SW 1271 (cell line): ENCODE measurements around the gene KANTR.
"Not testable (repeated sequence)": the region's sequence is repeated elsewhere in the genome, so short reads cannot be mapped to it uniquely, and the experiment has no call there.

Source experiments
- DNase-seq, 2 experiments: peaks; one replicate each; lab custom pipeline; 2025; lab: John Stamatoyannopoulos, UW

KANTR gene

DNA sequence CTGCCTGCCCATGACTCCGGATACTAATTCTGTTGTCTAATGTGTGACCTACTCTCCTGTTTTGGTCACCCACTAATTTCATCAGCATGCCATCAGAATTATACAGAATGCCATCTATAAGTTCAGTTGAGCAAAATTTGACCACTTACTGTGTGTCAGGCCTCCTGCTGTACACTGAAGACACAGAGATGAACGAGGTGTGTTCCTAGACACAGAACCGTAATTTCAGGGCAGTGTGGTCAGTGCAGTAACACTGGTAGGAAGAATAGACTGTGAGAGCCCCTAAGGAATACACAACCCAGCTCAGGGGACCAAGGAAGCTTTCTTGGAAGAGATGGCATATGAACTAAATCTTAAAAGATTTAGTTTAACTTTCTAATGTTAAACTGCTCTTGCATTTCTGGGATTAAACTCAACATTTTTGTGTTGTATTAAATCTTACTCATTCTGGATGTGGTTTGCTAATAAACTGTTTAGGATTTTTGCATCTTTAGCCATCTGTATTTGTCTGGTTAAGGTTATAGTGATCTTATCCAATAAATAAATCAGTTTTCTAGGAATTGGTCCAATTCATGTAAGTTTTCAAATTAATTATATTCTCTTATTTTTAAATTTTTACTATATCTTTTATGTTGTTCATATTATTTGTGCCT lies 34.3 kb downstream of the KANTR start:
- no peak for DNase-seq

DNA sequence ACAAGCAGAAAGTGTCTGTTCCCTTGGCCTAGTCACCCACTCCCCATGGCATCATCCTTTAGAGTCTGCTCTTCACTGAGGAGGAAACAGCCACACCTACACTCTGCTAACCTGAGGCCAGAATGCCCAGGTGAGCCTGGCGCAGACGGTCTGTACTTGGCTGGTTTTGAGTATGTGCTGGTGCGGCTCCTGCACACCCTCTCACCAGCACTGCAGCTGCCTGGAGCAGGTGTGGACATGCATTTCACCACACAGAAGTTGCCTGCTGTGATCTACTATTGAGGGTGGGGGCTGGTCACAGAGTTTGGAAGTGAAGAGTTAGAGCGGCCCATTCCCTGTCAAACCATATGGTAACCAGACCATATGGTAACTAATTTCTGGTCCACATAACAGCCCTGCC lies 39.5 kb downstream of the KANTR start:
- DNase-seq: no peak

- DNase-seq: no peak
These were observed 41.6 kb downstream of the KANTR start for GRCh38 chrX:53135581-53135980.

- no peak for DNase-seq
These were observed 59.6 kb downstream of the KANTR start for GRCh38 chrX:53153581-53153980.

- DNase-seq: no peak
These were observed 61.7 kb downstream of the KANTR start for GRCh38 chrX:53155512-53156206.

DNA sequence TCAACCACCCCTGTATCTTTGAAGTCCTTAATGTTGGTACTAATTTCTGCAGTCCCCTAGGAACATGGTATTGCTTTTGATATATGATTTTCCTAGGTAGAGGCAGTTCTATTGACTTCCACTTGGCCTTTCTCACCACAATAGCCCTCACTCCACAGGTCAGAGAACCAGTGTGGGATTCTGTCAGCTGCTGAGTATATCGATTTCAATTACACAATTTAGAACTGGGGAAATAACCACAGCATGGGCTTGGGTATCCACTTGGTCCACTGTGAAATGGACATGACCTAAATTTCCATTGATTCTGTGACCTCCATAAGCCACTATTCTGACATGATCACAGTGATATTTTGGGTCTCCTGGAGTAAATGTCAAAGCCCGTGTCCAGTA lies 62.3 kb downstream of the KANTR start:
- DNase-seq: no peak

DNA sequence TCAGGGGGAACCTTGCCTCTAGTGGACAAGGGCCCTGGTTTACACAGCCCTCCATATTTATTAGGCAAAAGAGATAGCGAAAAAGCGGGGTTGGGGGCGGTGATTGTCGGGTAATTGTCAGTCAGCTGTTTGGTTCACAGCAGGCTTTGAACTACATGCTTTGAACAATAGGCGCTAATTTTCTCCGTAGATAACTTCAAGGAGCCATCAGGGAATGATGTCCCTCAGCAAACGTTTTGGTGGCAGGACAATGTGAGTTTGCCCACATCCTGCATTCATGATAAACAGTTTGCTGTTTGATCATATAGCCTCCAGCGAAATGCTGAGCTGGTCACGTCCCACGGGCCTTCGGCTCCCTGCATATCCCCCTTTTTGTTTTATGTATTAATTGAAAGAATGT lies 65.2 kb downstream of the KANTR start:
- no peak for DNase-seq

GRCh38 chrX:53160297-53160983 lies 66.5 kb downstream of the KANTR start:
- no peak for DNase-seq

- no peak for DNase-seq
These were observed 69.5 kb downstream of the KANTR start for GRCh38 chrX:53163436-53163835.

- DNase-seq: not testable (repeated sequence)
These were observed 70.6 kb downstream of the KANTR start for GRCh38 chrX:53164566-53164965.

DNA sequence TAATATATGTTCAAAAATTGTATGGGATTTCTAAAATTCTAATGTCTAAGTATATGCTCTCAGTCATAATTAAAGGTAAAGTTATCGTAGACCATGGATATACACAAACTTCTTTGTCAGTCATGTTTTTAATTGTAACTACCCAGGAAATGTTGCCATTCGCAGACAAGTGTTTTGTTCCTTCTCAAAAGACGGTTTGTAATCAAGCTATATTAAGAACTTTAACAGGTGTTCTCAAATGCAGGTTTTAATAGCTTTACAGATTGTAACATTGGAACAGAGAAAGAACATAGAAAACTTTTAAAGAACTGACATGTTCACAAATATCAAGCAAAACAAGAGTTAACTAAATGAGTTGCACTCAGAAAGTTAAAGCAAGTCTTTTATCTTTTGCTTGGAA lies 72.2 kb downstream of the KANTR start:
- DNase-seq: no peak

GRCh38 chrX:53171356-53171755 lies 77.4 kb downstream of the KANTR start:
- no peak for DNase-seq
